GM21619 (cell line): ENCODE results near the gene MAP3K5.
"Not testable (repeated sequence)": the region's sequence is repeated elsewhere in the genome, so short reads cannot be mapped to it uniquely, and the experiment has no call there.

Source experiments
- ATAC-seq: cut with Tn5 transposase; IDR thresholded peaks from one replicate; pipeline ENCODE4 v1.9.1; 2021; ENCODE audit not compliant: unreplicated experiment

The MAP3K5 gene

DNA sequence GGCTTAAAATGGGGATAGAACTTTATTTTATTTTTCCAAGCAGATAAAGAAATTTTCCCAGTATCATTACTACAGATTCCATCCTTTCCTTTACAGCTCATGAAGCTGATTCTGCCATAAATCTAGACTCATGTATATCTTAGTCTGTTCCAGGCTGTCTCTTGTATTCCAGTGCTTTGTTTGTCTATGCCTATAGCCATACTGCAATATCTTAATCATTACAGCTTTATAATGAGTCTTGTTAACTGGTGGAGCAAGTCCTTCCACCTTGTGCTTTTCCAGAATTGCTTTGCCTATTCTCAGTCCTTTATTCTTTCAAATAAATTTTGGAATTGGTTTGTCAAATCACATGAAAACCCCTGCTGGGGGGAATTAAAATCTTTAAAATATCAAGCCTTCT is 99.2 kb downstream of the MAP3K5 start:
- ATAC-seq: no peak

DNA sequence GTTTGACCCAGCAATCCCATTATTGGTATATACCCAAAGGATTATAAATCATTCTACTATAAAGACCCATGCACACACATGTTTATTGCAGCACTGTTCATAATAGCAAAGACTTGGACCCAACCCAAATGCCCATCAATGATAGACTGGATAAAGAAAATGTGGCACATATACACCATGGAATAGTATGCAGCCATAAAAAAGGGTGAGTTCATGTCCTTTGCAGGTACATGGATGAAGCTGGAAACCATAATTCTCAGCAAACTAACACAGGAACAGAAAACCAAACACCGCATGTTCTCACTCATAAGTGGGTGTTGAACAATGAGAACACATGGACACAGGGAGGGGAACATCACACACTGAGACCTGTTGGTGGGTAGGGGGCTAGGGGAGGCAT is 104.4 kb downstream of the MAP3K5 start:
- not testable (repeated sequence) for ATAC-seq

DNA sequence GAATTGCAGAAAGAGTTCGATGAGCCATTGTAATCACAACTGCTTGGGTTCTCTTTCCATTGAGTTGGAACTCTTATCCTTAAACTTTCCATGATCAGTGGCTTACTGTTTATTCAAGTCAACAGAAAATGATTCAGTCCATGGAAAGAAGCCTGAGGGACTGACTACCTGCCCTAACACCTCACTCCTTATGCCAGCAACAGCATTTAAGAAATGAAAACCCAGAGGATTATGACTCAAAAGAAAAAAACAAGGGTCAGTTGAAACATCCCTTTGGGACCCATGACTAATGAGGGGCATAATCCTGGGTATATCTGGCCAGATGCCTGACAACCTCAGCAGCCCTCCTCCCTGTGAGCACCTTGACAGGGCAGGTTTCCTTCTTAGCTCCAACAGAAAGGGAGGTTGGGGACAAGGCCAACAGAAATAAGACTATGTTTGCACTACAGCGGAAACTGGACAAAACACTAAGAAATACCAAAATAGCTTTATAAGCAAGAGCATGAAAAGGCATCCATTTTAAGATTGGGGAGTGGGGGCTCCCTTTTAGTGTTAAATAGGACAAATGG is 106.7 kb downstream of the MAP3K5 start:
- no peak for ATAC-seq

DNA sequence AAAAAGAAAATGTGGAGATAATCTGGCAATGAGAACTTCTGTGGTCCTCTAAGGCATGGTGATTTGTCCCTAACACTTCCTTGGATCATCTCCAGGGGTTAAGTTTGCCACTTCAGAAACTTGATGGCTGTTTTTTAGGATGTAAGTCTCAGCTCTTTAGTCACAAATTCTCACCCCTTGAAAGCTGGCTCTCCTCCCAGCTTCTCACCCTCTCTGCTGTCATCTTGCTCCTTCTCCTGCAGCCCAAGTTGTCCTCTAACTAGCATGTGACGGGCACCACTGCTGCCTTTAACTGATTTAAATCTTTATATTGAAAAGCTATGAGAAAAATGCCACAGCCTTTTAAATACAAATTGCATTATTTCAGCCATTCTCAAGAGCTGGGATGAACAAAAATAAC is 107.8 kb downstream of the MAP3K5 start:
- ATAC-seq: no peak

- no peak for ATAC-seq
Observed at GRCh38 chr6:136683209-136683941, 108.9 kb downstream of the MAP3K5 start.

- no peak for ATAC-seq
Observed at GRCh38 chr6:136682292-136682691, 110.0 kb downstream of the MAP3K5 start.

DNA sequence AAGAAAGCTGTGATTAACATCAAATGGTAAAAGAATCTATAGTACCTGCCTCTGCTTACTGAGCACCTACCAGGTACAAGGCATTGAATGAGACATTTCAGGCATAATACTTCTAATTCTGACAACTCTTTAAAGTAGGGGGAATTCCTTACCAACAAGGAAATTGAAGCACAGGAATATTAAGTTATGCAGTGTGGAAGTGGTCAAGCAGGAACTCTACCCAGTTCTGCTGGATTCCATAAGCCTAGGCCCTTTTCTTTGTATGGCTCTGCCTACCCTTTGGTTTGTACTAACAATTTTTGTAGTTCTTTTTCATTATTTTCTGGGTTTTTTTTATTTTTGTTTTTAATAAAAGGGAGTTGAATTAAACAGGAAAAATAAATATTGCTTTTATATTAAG is 114.5 kb downstream of the MAP3K5 start:
- no peak for ATAC-seq

- ATAC-seq: no peak
Observed at GRCh38 chr6:136677344-136677743, 114.9 kb downstream of the MAP3K5 start.

- ATAC-seq: no peak
Observed at GRCh38 chr6:136676075-136676474, 116.2 kb downstream of the MAP3K5 start.

DNA sequence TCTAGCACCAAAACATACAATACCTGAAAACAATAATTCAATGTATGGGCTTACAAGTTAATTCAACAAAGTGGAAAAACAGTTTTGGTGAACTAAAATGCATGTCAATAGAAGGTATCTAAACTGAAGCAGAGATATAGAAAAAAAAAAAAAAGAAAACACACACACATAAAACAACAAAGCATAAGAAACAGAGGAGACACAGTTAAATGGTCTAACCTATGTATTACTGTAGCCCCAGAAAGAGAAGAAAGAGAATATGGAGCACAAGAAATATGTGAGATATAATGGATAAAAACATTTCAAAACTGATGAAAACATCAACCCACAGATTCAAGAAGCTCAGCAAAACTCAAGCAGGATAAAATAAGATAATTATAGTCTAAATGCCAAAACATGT is 118.7 kb downstream of the MAP3K5 start:
- no peak for ATAC-seq

- ATAC-seq: no peak
Observed at GRCh38 chr6:136672144-136672543, 120.1 kb downstream of the MAP3K5 start.

DNA sequence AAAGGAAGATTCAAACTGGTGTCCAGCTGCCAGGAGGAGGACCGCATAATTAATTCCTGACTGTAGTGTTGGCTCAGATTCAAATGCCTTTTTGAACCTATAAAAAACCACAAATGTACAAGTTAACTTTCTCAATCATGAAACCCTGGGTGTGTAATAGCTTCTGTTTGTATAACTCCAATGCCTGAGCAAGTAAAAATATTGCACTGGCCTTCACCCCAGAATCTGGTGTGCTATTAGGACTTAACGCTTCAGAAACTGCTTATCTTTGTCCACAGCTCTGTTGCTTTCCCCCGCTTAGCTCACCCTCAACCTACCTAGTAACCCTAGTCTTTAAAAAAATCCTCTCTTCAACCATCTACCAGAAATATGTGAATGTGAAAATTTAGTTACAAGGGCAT is 123.0 kb downstream of the MAP3K5 start:
- no peak for ATAC-seq

DNA sequence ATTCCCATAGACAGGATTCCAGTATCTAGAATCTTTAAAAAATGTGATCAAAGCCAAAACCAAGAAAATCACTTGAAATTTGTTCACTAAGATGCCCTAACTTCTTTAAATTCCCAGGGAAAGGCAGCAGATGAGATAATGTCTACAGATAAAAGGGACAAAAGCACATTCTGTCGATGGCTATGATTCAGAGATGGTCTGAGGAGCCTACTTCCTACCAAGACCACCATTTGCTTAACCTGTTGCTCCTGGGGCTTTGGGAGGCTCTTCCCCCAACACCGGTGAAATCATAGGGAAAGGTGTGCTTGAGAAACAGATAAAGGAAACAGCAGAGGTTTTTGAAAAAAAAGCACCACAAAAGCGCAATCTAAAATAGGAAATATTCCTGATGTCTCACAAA is 123.7 kb downstream of the MAP3K5 start:
- ATAC-seq: no peak

- no peak for ATAC-seq
Observed at GRCh38 chr6:136666041-136666440, 126.2 kb downstream of the MAP3K5 start.

DNA sequence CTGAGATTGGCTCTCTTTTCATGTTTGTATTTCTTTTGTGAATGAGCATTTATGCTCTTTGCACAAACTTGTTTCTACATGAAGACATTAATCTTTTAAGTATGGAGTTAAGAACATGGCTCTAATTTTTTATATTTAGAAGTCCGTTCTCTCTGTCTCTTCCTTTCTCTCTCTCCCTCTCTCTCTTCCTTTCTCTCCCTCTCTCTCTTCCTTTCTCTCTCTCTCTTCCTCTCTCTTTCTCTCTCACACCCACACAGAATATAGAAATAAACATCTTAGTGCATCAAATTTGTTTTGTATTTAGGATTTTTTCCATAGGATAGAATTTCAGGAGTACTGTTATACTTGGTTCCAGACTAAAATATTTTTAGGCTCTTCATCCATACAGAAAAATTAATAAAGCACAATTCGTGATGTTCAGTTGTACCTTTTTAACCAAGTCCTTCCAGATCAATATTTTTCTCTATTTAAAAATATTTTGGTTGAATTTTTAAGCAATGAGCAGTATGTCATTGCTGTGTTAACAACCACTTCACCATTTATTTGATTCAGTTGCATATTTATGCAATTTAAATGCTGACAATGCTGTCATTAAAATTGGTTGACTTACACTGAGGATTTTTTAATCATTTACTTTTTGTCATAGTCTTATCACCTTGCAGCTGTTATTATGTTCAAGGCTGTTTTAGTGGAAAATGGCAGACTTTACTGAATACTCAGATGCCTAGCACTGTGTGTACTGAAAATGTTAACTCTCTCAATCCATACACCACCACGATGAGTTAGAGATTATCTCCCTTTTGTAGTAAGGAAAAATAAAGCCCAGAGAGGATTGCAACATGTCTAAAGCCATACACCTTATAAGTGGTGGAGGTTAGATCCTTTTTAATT is 129.7 kb downstream of the MAP3K5 start:
- ATAC-seq: no peak

DNA sequence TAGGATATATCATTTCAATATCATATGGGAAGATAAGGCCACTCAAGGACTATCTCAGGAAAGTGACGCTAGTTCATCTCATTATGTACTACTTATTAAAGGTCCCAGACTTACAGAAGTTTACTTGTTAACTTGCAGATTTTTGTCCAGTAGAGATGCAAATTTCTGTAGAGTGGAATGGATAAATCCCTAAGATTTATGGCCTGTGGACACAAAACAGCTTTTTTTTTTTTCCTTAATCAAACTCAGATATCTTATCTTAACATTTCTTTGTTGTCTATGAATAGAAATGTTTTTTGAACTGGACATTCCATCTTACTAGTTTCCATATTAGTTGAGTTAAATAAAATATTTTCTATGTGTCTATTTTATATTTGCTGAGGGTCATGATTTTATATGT is 131.6 kb downstream of the MAP3K5 start:
- no peak for ATAC-seq

GRCh38 chr6:136659991-136660499 is 132.2 kb downstream of the MAP3K5 start:
- ATAC-seq: no peak

DNA sequence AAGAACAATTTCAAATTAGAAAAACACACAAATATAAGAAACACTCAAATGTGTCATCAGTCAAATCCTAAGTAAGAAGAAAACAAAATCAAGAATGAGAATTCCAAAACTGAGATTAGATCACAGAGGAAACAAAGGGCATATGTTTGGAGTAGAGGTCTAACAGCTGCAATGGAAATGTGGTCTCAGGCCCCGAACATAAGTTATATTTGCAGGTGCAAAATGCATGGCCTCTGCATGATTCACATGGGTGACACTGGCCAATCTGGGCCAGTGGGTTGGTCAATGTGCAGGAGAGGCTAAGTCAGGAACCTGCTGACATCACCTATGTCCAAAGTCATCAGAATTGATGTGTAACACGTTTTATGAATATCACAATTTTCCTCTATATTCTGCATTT is 133.6 kb downstream of the MAP3K5 start:
- no peak for ATAC-seq

DNA sequence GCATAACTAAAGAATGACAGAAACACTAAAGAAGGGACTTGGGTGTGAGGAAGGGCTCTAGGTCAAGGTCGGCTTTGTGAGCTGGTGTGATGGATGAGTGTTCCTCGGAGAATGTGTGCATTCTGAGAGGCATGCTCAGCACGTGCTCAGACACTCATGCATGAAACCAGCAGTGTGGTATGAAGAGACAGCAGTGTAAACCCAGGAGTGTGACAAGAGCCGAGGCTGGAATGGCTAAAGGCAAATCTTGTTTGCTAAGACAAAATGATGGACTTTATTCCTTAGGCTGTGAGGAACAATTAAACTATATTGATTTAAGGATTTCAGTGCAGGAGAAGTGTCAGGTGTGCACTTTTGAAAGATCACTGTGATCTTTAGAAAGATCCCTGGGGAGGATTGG is 134.6 kb downstream of the MAP3K5 start:
- ATAC-seq: no peak

DNA sequence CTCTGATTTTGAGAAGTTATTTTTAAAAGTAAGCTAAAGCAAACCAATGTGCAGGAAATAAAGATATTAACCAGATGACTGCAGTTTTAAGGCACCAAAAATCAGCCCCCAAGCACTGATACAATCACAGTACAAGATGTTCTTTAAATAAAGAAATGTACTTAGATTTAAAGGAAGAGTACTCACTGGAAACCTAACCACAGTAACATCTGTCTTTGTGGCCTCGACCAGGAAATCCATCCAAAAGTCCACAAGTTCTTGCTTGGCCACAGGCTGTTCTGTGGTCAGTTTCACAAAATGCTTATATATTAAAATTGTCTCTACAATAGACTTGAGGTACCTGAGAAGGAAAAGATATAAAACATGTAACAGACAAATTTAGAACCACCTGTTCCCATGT is 136.2 kb downstream of the MAP3K5 start:
- no peak for ATAC-seq

- ATAC-seq: no peak
Observed at GRCh38 chr6:136655239-136656014, 136.8 kb downstream of the MAP3K5 start.
